Iris pigment epithelial cell (primary cell): ENCODE data around the gene CCT5.
A peak's percentile ranks its signal among the peaks of the same experiment; 100 is the strongest.

ENCODE experiments used
- DNase-seq: peaks from one replicate; pipeline ENCODE4 v3.0.0-alpha.2; 2011; ENCODE audit warnings: low read depth

The CCT5 gene

GRCh38 chr5:10249948-10250805, at the start of gene CCT5:
Gene CCT5, plus strand, starts transcription at chr5:10250280. Its CDS starts 61 bp downstream, at chr5:10250341.
- peak; percentile 99 for DNase-seq

- peak; percentile 6 for DNase-seq
Measured at GRCh38 chr5:10201223-10201868, 48.7 kb upstream of the CCT5 start.

GRCh38 chr5:10202089-10202910, 47.8 kb upstream of the CCT5 start:
- DNase-seq: no peak

DNA sequence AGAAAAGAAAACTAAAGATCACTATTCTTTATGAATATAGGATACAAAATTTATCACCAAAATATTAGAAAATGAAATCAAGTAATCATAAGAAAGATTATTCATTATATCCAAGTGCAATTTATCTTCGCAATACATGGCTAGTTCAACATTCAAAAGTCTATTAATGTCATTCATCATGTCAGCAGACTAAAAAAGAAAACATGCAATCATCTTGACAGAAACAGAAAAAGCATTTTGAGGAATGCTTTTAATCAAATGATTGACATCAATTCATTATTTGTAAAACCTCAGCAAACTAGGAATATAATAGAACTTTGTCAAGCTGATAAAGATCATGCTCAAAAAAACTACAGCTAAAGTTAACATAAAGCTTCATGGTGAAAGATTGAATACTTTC, 41.1 kb upstream of the CCT5 start:
- no peak for DNase-seq

DNA sequence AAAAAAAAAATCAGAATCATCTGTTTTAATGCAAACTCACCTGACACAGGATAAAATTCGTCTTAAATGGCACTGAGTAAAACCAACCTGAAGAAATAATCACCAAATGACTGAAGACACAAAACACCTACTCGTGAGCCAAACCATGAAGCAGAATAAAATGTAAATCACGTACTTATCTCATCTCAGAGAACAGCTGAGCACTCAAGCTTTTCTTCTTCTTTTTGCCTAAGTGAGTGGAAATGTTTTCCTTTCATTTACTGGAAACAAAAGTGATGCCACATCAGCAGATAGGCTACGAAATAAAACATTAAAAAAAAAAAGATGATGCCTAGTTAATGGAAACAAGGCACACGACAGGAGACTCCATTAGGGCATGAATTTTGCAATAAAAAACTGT, 36.8 kb upstream of the CCT5 start:
- no peak for DNase-seq

GRCh38 chr5:10214041-10214440, 36.0 kb upstream of the CCT5 start:
- DNase-seq: no peak

DNA sequence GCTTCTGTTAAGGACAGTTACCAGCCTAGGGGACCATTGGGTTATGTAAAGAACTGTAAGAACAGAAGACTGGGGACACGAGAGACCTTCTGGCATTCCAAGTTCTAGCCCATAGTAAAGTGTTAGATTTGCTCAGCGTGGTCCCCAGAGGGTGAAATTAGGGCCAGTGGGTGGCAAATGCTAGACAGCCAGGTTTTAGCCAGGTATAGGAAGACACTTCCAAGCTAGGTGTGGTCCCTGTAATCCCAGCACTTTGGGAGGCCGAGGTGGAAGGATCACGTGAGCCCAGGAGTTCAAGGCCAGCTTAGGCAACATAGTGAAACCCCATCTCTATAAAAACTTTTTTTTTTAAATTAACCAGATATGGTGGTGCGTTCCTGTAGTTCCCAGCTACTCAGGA, 34.7 kb upstream of the CCT5 start:
- no peak for DNase-seq

DNA sequence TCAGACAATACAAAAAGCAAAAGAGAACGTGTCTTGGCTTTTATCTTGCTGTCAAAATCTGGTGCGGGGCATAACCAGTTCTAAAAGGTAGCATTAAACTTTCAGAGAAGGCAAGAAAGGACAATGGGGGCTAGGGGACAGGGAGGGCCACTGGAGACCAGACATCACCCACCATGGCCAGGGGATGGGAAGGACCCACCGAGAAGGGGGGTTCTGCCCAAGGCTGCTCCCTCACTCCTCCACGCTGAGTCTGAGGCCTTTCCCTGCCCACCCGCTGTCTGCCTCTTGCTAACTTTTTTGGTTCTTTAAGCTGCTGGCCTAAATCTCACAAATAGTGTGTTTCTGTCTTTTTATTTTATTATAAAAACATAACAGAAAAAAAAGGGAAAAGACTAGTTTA, 34.0 kb upstream of the CCT5 start:
- DNase-seq: no peak

- no peak for DNase-seq
Measured at GRCh38 chr5:10218658-10219057, 31.4 kb upstream of the CCT5 start.

DNA sequence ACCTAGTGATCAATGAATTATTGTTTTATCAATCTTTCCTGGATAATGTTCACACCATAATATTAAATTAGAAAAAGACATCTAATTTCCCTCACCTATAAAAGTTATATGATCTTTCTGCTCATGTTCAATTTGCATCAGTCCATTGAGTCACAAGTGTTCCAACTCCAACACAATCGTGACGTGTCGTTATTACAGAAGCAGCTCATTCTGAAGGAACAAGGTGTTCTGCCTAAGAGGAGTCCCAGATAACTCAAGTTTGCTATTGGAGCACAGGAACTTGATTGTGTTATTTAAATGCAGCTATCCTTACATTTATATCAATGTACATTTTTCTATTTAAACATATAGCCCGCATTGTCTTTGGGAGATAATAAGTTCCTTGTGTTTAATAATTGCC, 31.0 kb upstream of the CCT5 start:
- DNase-seq: no peak

- no peak for DNase-seq
Measured at GRCh38 chr5:10220248-10220647, 29.8 kb upstream of the CCT5 start.

DNA sequence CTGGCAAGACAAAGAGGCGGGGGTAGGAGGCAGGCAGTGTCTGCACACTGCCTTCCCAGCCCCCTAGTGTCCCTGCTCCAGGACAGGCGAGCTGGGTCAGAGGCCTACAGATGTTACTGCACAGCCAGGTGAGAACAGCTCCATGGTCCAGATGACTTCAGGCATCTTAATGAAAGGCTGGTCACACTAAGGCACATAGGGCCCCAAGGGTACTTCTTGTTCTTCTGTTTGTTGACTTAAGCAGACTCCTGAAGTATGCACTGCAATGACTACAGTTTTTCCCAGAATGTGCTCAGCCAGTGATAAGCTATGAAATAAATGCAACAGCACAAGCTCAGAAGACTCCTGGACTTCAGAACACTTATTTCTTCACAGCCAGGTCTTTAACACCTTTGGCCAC, 27.8 kb upstream of the CCT5 start:
- DNase-seq: peak; percentile 38

GRCh38 chr5:10227379-10227778, 22.7 kb upstream of the CCT5 start:
- peak; percentile 11 for DNase-seq

GRCh38 chr5:10228288-10228687, 21.8 kb upstream of the CCT5 start:
- DNase-seq: no peak

DNA sequence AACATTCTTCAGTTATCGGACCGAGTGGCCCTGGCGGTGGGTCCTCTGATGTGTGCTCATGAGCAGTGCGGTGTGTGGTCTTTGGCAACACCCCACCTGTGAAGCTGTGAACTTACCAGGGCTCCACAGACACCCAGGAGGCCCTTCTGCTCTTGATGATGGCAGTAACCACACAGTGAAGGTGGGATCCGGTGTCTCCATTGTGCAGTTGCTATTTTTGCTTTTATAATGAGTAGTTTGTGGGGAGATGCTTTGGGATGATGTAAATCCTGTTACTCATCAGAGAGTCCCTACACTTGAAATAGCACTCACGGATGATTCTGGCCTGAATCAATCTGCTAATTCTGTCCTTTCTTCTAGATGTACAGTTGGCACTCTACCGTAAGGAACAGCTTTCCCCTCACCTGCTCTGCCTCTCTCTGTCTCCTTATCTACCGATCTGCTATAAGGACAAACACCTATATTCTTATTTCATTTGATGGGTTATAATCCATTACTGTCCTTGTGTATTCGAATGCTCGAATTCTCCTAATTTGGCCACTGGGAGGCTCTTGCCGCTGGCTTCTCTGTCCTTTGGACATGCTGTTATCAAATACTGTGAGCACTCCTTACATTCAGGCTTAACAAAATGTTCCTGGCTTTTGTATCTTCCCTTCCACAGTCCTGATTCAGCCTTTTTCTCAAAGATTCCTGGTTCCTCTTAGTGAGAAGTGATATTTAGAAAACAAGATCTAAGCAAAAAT, 20.6 kb upstream of the CCT5 start:
- peak; percentile 77 for DNase-seq

DNA sequence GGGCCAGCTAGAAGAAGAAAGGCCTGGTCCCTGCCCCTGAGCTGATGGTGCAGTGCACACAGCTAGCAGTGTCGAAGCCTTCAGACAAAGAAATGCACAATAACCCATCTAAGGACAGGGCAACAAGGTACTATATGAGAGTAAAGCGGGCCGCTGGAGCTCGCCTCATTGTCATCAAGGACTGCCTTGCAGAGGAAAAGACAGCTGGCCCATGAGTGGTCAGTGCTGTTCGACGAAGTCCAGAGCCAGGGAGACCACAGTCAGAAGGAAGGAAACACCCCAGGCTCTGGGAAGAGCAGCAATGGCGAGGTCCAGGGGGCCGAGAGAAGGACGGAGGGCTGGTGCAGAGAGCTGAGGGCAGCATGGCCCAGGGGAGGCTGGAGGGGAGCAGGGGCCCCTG, 17.7 kb upstream of the CCT5 start:
- no peak for DNase-seq

- DNase-seq: no peak
Measured at GRCh38 chr5:10233011-10233410, 17.1 kb upstream of the CCT5 start.

- DNase-seq: peak; percentile 95
Measured at GRCh38 chr5:10233505-10233904, 16.6 kb upstream of the CCT5 start.

GRCh38 chr5:10235350-10235749, 14.7 kb upstream of the CCT5 start:
- DNase-seq: peak; percentile 15

DNA sequence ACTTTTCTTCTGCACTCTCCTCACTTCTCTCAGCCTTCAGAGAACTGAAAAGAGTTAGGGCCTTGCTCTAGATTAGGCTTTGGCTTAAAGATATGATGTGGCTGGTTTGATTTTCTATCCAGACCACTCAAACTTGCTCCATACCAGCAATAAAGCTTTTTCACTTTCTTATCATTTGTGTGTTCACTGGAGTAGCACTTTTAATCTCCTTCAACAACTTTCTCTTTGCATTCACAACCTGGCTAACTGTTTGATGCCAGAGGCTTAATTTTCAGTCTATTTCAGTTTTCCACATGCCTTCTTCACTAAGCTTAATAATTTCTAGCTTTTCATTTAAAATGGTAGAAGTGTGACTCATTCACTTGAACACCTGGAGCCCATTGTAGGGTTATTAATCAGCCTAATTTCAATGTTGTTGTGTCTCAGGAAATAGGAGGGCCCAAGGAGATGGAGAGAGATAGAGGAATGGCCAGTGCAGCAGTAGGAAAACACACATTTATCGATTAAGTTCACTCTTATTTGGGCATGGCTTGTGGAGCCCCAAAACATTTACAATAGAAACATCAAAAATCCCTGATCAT, 6.3 kb upstream of the CCT5 start:
- DNase-seq: no peak

- no peak for DNase-seq
Measured at GRCh38 chr5:10244342-10244944, 5.6 kb upstream of the CCT5 start.
